CD14-positive monocyte (primary cell): ENCODE data around the gene ZGPAT. TPM values are rescaled to one million over a fixed set of nuclear protein-coding genes. Genes with fewer than 3 reads are reported as not detected.
A peak's percentile ranks its signal among the peaks of the same experiment; 100 is the strongest.
"Not testable (repeated sequence)": the region's sequence is repeated elsewhere in the genome, so short reads cannot be mapped to it uniquely, and the experiment has no call there.

Experiments used
- DNase-seq, 3 donors: peaks; one replicate each; pipeline ENCODE4 v3.0.0-alpha.2; 2011 to 2022
- H2AFZ ChIP-seq: 2 replicates; pipeline ENCODE4 v1.6.0; 2012; ENCODE audit warnings: mild to moderate bottlenecking, low read depth, low read length, inconsistent platforms; ENCODE audit not compliant: insufficient read depth, poor library complexity, severe bottlenecking
- H3K27ac ChIP-seq, 2 donors: 1 replicate in 1 of 2; 2 replicates in 1 of 2; pipeline ENCODE4 v1.5.1; 2012 to 2013; ENCODE audit warnings: low read length in 2 of 2, control low read depth in 1 of 2, inconsistent platforms in 1 of 2, low read depth in 1 of 2, mild to moderate bottlenecking in 1 of 2
- H3K27me3 ChIP-seq, 2 donors: one replicate each; pipeline versions ENCODE4 v1.6.0 to v1.6.1; 2011 to 2013; ENCODE audit warnings: low read length in 2 of 2; ENCODE audit not compliant: control insufficient read depth in 2 of 2, insufficient read depth in 2 of 2
- H3K36me3 ChIP-seq, 2 donors: replicated peaks in 1 of 2; 1 replicate in 1 of 2; 2 replicates in 1 of 2; pipeline versions ENCODE4 v1.5.1 to v1.6.1; 2012 to 2013; ENCODE audit warnings: low read length in 2 of 2, control low read depth in 1 of 2, inconsistent platforms in 1 of 2, mild to moderate bottlenecking in 1 of 2; ENCODE audit not compliant: insufficient read depth in 2 of 2, control insufficient read depth in 1 of 2
- H3K4me1 ChIP-seq, 2 donors: 1 replicate in 1 of 2; 2 replicates in 1 of 2; pipeline versions ENCODE4 v1.5.1 to v1.6.1; 2012 to 2013; ENCODE audit warnings: low read length in 2 of 2, control low read depth in 1 of 2, inconsistent platforms in 1 of 2, mild to moderate bottlenecking in 1 of 2, moderate library complexity in 1 of 2; ENCODE audit not compliant: insufficient read depth in 2 of 2, control insufficient read depth in 1 of 2
- H3K4me2 ChIP-seq: replicated peaks from 2 replicates; pipeline ENCODE3; 2012; ENCODE audit warnings: low read length, moderate library complexity, mild to moderate bottlenecking; ENCODE audit not compliant: poor library complexity, severe bottlenecking; ENCODE audit errors: extremely low read depth
- H3K4me3 ChIP-seq, 3 experiments: fragments of 200-600 bp in 1 of 3; sonication (generic) in 1 of 3; replicated peaks in 1 of 3; 1 replicate in 2 of 3; 2 replicates in 1 of 3; pipeline ENCODE4 v1.5.1; 2011 to 2013; ENCODE audit warnings: low read length in 3 of 3, mild to moderate bottlenecking in 3 of 3, control low read depth in 2 of 3, low read depth in 2 of 3, inconsistent platforms in 1 of 3, moderate library complexity in 1 of 3
- H3K79me2 ChIP-seq: 2 replicates; pipeline ENCODE4 v1.6.0; 2012; ENCODE audit warnings: mild to moderate bottlenecking, control low read depth, inconsistent platforms, low read length, moderate library complexity; ENCODE audit not compliant: insufficient read depth
- H3K9ac ChIP-seq: 2 replicates; pipeline ENCODE4 v1.6.0; 2017; ENCODE audit warnings: low read length, mild to moderate bottlenecking; ENCODE audit not compliant: insufficient read depth, poor library complexity, severe bottlenecking
- H3K9me3 ChIP-seq, 2 donors: replicated peaks in 1 of 2; 1 replicate in 1 of 2; 2 replicates in 1 of 2; pipeline versions ENCODE4 v1.5.1 to v1.6.1; 2012 to 2013; ENCODE audit warnings: low read length in 2 of 2, control low read depth in 1 of 2; ENCODE audit not compliant: control insufficient read depth in 1 of 2, insufficient read depth in 1 of 2
- H4K20me1 ChIP-seq: 2 replicates; pipeline ENCODE4 v1.6.0; 2012; ENCODE audit warnings: mild to moderate bottlenecking, low read length, control low read depth, moderate library complexity; ENCODE audit not compliant: insufficient read depth
- H3K27ac Mint-ChIP-seq, 7 donors: one replicate each; pipeline ENCODE4 v1.8.0; 2020; ENCODE audit warnings: mild to moderate bottlenecking in 7 of 7, mixed read lengths in 7 of 7, moderate library complexity in 6 of 7, inconsistent platforms in 2 of 7
- H3K27me3 Mint-ChIP-seq, 3 donors: one replicate each; pipeline ENCODE4 v1.8.0; 2021 to 2022; ENCODE audit warnings: low read depth in 3 of 3, mild to moderate bottlenecking in 3 of 3, mixed read lengths in 3 of 3, moderate library complexity in 3 of 3, inconsistent platforms in 1 of 3
- H3K36me3 Mint-ChIP-seq, 2 donors: one replicate each; pipeline ENCODE4 v1.8.0; 2020; ENCODE audit warnings: mixed read lengths in 2 of 2, inconsistent platforms in 1 of 2, mild to moderate bottlenecking in 1 of 2
- H3K4me1 Mint-ChIP-seq: one replicate; pipeline ENCODE4 v1.8.0; 2020; ENCODE audit warnings: mild to moderate bottlenecking, mixed read lengths
- H3K4me3 Mint-ChIP-seq, 2 donors: one replicate each; pipeline ENCODE4 v1.8.0; 2020; ENCODE audit warnings: mild to moderate bottlenecking in 2 of 2, mixed read lengths in 2 of 2, moderate library complexity in 1 of 2
- H3K9me3 Mint-ChIP-seq, 7 donors: one replicate each; pipeline ENCODE4 v1.8.0; 2020 to 2022; ENCODE audit warnings: mixed read lengths in 7 of 7, mild to moderate bottlenecking in 6 of 7, moderate library complexity in 6 of 7, inconsistent platforms in 2 of 7
- WGBS: methylation state at CpG from one replicate; pipeline ENCODE4 v1.1.5; 2013; ENCODE audit warnings: missing lambda C conversion rate; ENCODE audit not compliant: insufficient coverage; 5-methylcytosine and 5-hydroxymethylcytosine counted together
- intact Hi-C, 2 donors: fragments of 100-400 bp; cut with micrococcal nuclease; formaldehyde crosslinking; loops; one replicate each; pipeline versions ENCODE4 v1.15.0 to v1.15.1; 2023
- polyA plus RNA-seq, 3 donors: library from polyadenylated mRNA; depleted of rRNA in 1 of 3; unstranded in 2 of 3; stranded (reverse) in 1 of 3; fragments of 300-500 nt in 2 of 3; fragments of >200 nt in 1 of 3; fragmentation: Illumina TruSeq in 2 of 3; gene quantifications; 1 replicate in 2 of 3; 2 replicates in 1 of 3; pipeline ENCODE4 v1.2.3, GENCODE V29; 2012 to 2021
- TF ChIP-seq, protein P1 (sequence below): fragments of 200-600 bp; IDR thresholded peaks from one replicate; pipeline ENCODE4 v1.8.0; 2022; ENCODE audit warnings: antibody characterized with exemption, mild to moderate bottlenecking

Gene ZGPAT
- polyA plus RNA-seq, 3 donors: 24.2 to 58.6 (median 28.3) TPM

DNA sequence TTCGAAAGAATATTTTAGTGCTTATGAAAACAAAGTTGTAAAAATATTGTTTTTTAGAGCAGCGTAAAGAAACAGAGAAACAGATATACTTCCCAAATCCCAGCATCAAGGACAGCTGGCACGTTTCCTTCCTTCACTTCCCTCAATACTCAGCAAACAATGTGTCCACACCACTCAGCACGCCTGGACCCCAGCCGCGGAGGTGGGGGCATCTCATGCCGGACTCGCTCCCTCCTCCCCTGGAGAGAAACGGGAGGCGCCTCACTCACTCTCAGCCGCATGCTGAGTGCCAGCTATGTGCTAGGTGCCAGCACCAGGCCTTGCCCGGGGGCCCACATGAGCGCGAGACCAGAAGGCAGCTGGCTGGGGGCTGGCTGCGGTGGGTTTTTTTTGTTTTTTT lies 66.5 kb downstream of the ZGPAT start:
- TF ChIP-seq, protein P1, sequence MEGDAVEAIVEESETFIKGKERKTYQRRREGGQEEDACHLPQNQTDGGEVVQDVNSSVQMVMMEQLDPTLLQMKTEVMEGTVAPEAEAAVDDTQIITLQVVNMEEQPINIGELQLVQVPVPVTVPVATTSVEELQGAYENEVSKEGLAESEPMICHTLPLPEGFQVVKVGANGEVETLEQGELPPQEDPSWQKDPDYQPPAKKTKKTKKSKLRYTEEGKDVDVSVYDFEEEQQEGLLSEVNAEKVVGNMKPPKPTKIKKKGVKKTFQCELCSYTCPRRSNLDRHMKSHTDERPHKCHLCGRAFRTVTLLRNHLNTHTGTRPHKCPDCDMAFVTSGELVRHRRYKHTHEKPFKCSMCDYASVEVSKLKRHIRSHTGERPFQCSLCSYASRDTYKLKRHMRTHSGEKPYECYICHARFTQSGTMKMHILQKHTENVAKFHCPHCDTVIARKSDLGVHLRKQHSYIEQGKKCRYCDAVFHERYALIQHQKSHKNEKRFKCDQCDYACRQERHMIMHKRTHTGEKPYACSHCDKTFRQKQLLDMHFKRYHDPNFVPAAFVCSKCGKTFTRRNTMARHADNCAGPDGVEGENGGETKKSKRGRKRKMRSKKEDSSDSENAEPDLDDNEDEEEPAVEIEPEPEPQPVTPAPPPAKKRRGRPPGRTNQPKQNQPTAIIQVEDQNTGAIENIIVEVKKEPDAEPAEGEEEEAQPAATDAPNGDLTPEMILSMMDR: no peak
- Histone ChIP-seq H3K4me1 (no peaks in the 10 kb centered on the region), H3K9ac (no peak overlapping the region), H3K9me3 (no peaks in the 10 kb centered on the region), H2AFZ (no peak overlapping the region), H3K4me3 (no peak overlapping the region), H4K20me1 (peaks cover 3% of the 10 kb centered on the region), H3K79me2 (no peaks in the 10 kb centered on the region), H3K36me3 (no peaks in the 10 kb centered on the region), H3K27me3 (no peaks in the 10 kb centered on the region), H3K27ac (no peak overlapping the region), H3K4me2 (no peak overlapping the region)
- peak overlapping the region in 1 of 2 donors; percentile 61 for H3K4me3 Mint-ChIP-seq
- peak overlapping the region in 1 of 7 donors; percentile 64 for H3K27ac Mint-ChIP-seq
- no peaks in the 10 kb centered on the region for H3K36me3 Mint-ChIP-seq
- 89% methylated on average over 6 of the region's 15 CpGs for WGBS
- peaks cover 5% of the 10 kb centered on the region for H3K4me1 Mint-ChIP-seq
- DNase-seq: no peak
- intact Hi-C loops: no loop called here
- peaks cover 0 to 2% (median 0%) of the 10 kb centered on the region in 7 donors for H3K9me3 Mint-ChIP-seq
- H3K27me3 Mint-ChIP-seq: peaks cover 11 to 23% (median 12%) of the 10 kb centered on the region in 3 donors

DNA sequence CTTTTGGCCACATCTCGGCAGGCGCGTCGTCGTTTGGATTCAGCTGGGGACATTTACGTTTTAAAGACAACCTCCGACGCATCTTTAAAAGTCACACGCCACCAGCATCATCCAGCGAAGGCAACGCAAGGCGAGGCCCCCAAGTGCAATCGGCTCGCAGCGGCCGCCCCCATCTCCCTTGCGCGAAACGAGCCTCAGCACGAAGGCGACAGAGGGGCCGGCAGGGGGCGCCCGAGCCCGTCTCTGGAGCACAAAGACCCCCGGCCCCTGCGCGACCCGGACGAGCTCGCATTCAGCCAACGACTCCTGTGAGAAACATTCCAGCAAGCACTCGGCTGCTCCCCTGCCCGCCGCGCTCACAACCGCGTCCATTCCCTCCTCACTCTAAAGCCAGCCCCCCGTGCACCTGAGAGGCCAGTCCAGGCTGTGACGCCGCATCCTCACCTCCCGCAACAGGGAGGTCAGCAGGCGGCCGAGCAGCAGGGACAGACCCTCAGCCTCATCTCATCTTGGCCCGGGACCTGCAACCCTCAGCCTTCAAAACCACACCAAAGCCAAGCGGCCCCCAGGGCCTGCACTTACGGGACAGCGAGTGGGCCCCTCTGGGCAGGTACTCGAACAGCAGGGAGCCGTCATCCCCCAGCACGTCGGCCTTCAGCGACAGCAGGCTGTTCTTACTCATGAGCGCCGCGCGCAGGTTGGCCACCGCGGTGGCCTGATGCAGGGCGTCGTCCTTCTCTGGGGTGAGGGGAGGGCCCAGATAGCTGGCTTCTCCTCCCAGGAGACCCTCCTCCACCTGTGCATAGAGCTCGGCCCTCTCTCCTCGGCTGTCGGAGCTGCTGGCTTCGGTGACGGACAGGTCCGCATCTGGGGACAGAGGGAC lies 67.5 kb downstream of the ZGPAT start:
- peaks cover 3% of the 10 kb centered on the region for H4K20me1 ChIP-seq
- no peaks in the 10 kb centered on the region for H3K9me3 ChIP-seq
- H3K4me3 Mint-ChIP-seq: peak overlapping the region in 1 of 2 donors; percentile 53
- H3K9ac ChIP-seq: no peak overlapping the region
- no peaks in the 10 kb centered on the region for H3K4me1 ChIP-seq
- no peaks in the 10 kb centered on the region for H3K79me2 ChIP-seq
- WGBS: 70% methylated on average over 44 of the region's 67 CpGs
- no peak overlapping the region for H2AFZ ChIP-seq
- no peaks in the 10 kb centered on the region for H3K36me3 Mint-ChIP-seq
- H3K27me3 Mint-ChIP-seq: peaks cover 9 to 19% (median 11%) of the 10 kb centered on the region in 3 donors
- H3K36me3 ChIP-seq: no peaks in the 10 kb centered on the region
- H3K9me3 Mint-ChIP-seq: peaks cover 0 to 2% (median 0%) of the 10 kb centered on the region in 7 donors
- peak overlapping the region in 1 of 7 donors; percentile 68 for H3K27ac Mint-ChIP-seq
- peaks cover 5% of the 10 kb centered on the region for H3K4me1 Mint-ChIP-seq
- no peak overlapping the region for H3K4me2 ChIP-seq
- H3K4me3 ChIP-seq: no peak overlapping the region
- TF ChIP-seq, protein P1: peak; percentile 17
- no peak overlapping the region for H3K27ac ChIP-seq
- intact Hi-C loops: no loop called here
- DNase-seq: no peak
- no peaks in the 10 kb centered on the region for H3K27me3 ChIP-seq

DNA sequence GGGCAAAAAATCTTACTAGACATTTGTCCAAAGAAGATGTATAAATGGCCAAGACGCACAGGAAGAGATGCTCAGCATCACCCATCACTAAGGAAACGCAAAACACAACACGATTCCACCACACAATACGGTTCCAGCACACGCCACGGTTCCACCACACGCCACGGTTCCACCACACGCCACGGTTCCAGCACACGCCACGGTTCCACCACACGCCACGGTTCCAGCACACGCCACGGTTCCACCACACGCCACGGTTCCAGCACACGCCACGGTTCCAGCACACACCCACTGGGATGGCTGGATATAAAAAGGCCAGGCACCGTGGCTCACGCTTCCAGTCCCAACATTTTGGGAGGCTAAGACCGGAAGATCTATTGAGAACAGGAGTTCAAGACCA lies 69.0 kb downstream of the ZGPAT start:
- intact Hi-C loops, H3K4me1 Mint-ChIP-seq, H3K9me3 Mint-ChIP-seq, H2AFZ ChIP-seq, H3K4me2 ChIP-seq, DNase-seq, H3K9me3 ChIP-seq, H3K36me3 ChIP-seq, H3K4me3 ChIP-seq, H3K4me1 ChIP-seq, H3K9ac ChIP-seq, H3K27me3 ChIP-seq, H3K27ac Mint-ChIP-seq, H4K20me1 ChIP-seq, H3K36me3 Mint-ChIP-seq, H3K27ac ChIP-seq, H3K79me2 ChIP-seq: not testable (repeated sequence)
- peak overlapping the region in 1 of 2 donors; percentile 9 for H3K4me3 Mint-ChIP-seq
- peaks cover 9 to 19% (median 13%) of the 10 kb centered on the region in 3 donors for H3K27me3 Mint-ChIP-seq
- WGBS: 89% methylated on average over 9 of the region's 23 CpGs
